ENCODE results near the gene M1AP. TPM values are rescaled to one million over a fixed set of nuclear protein-coding genes. Genes with fewer than 3 reads are reported as not detected.

M1AP gene
- total and polyA plus RNA-seq, 9 donors = 0.36 to 0.72 (median 0.45) TPM; not detected in 3

- H3K36me3 ChIP-seq = no peaks in the 10 kb centered on the region
- intact Hi-C loops (cut with DNase I) = no loop called here
- TF ChIP-seq EP300 (IDR thresholded peaks at IDR 0.05) = no peak
- no peak for TF ChIP-seq CTCF (IDR thresholded peaks at IDR 0.05)
- no peak for TF ChIP-seq POLR2A (IDR thresholded peaks at IDR 0.05)
- no peak overlapping the region for H3K4me3 ChIP-seq
- H3K9me3 ChIP-seq = no peaks in the 10 kb centered on the region
- 22 to 32% (median 31%) methylated on average over 2 of the region's 2 CpGs for WGBS, 3 donors
- H3K27me3 ChIP-seq = no peaks in the 10 kb centered on the region
- no peak for DNase-seq
- no peaks in the 10 kb centered on the region for H3K4me1 ChIP-seq (ENCODE audit: insufficient read depth)
- H3K27ac ChIP-seq = no peak overlapping the region
Measured at GRCh38 chr2:74577448-74577847, 70.7 kb downstream of the M1AP start.

- no peaks in the 10 kb centered on the region for H3K27me3 ChIP-seq
- H3K27ac ChIP-seq = no peak overlapping the region
- DNase-seq = no peak
- intact Hi-C loops (cut with DNase I) = no loop called here
- no peak overlapping the region for H3K4me3 ChIP-seq
- WGBS, 3 donors = 3 to 30% (median 8%) methylated on average over 1 of the region's 1 CpG
- H3K36me3 ChIP-seq = no peaks in the 10 kb centered on the region
- no peaks in the 10 kb centered on the region for H3K4me1 ChIP-seq (ENCODE audit: insufficient read depth)
- H3K9me3 ChIP-seq = no peaks in the 10 kb centered on the region
- TF ChIP-seq EP300 (IDR thresholded peaks at IDR 0.05) (no peak), CTCF (IDR thresholded peaks at IDR 0.05) (no peak), POLR2A (IDR thresholded peaks at IDR 0.05) (no peak)
Measured at GRCh38 chr2:74576863-74577229, 71.3 kb downstream of the M1AP start.

- no peaks in the 10 kb centered on the region for H3K4me1 ChIP-seq (ENCODE audit: insufficient read depth)
- H3K36me3 ChIP-seq = no peaks in the 10 kb centered on the region
- H3K9me3 ChIP-seq = no peaks in the 10 kb centered on the region
- no peak overlapping the region for H3K4me3 ChIP-seq
- H3K27me3 ChIP-seq = no peaks in the 10 kb centered on the region
- 47 to 63% (median 61%) methylated on average over 7 of the region's 7 CpGs for WGBS, 3 donors
- no peak for DNase-seq
- H3K27ac ChIP-seq = no peak overlapping the region
- TF ChIP-seq CTCF (IDR thresholded peaks at IDR 0.05) (no peak), EP300 (IDR thresholded peaks at IDR 0.05) (no peak), POLR2A (IDR thresholded peaks at IDR 0.05) (no peak)
- intact Hi-C loops (cut with DNase I) = no loop called here
Measured at GRCh38 chr2:74576211-74576862, 71.8 kb downstream of the M1AP start.

- TF ChIP-seq EP300 (IDR thresholded peaks at IDR 0.05) = no peak
- no peak for TF ChIP-seq POLR2A (IDR thresholded peaks at IDR 0.05)
- TF ChIP-seq CTCF (IDR thresholded peaks at IDR 0.05) = no peak
- Histone ChIP-seq H3K36me3 (no peaks in the 10 kb centered on the region), H3K9me3 (no peaks in the 10 kb centered on the region), H3K27ac (no peak overlapping the region), H3K27me3 (no peaks in the 10 kb centered on the region), H3K4me3 (no peak overlapping the region), H3K4me1 (ENCODE audit: insufficient read depth) (no peaks in the 10 kb centered on the region)
- no peak for DNase-seq
- intact Hi-C loops (cut with DNase I) = no loop called here
- 79 to 89% (median 82%) methylated on average over 4 of the region's 4 CpGs for WGBS, 3 donors
Measured at GRCh38 chr2:74575320-74575719, 72.8 kb downstream of the M1AP start.
